ENCODE measurements around the gene RASA3. TPM values are rescaled to one million over a fixed set of nuclear protein-coding genes. Genes with fewer than 3 reads are reported as not detected.
A peak's percentile ranks its signal among the peaks of the same experiment; 100 is the strongest.
"Not testable (repeated sequence)": the region's sequence is repeated elsewhere in the genome, so short reads cannot be mapped to it uniquely, and the experiment has no call there.

Gene RASA3
- total RNA-seq, 2 donors from 2014 or later = 28.8 to 30.1 TPM

DNA sequence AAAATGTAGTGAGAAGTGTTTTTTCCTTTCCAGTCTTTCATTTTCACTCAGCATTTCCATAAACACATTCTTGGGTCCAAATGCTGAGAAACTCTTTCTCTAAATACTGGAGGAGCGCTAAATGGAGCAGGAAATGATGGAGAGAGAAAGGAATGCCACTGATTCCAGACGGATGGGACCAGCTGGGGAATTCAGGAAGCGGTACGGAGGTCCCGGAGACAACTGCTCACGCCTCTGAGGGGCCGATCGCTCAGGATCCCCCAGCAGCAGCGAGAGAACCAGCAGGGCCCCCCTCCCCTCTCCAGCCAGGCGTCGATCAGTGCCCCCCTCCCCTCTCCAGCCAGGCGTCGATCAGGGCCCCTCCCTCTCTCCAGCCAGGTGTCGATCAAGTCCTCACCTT, 13.2 kb downstream of the RASA3 start:
- intact Hi-C loops (cut with DNase I) = no loop called here

DNA sequence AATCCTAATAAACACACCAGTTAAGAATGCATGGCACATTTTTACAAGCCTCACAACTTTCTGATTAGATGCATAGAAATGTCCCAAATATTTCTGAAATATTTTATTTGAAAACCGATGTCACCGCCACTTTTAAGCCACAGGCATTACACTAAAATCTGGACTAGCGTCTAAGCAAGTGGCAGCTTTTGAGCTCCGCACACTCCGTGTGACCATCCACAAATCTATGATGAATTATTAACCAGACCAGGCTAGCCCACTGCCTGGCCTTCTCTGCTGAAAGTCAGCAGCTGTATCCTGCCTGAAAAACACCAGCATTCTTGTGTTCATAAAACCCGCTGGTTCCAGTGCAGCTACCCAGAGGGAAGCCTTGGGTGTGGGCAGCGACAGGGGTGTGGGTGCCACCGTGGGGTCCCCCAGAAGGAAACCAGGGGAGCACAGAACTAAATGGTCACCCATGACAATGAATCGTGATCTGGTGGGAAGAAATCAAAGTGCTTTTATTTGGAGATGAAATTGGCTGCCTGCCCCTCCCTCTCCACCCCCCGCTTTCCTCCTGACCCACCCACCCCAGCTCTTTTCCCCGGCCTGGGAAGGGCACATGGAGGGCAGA, 13.8 kb downstream of the RASA3 start:
- intact Hi-C loops (cut with DNase I) = no loop called here
- DNase-seq (ENCODE audit: low spot score) = no peak

More for the DNA sequence above, 13.2 kb downstream of the RASA3 start:
- DNase-seq (ENCODE audit: low spot score) = no peak

DNA sequence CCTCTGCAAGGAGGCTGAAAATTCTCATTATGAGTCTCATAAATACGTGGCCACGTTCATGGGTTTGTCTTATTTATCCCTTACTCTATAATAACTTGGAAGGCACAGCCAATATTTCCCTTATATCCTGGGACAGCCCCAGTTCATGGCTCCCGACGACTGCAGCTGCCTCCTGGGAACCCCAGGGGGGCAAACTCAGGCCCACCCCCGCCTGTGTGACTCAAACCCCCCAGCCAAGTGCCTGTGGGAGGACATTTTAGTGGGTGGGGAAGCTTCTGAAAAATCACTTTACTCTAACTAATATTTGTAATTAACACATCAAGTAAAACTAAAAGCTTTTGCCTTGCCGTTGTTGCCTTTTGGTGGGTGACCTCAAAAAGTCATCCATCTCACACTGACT, 14.3 kb downstream of the RASA3 start:
- DNase-seq (ENCODE audit: low spot score) = peak; percentile 34
- intact Hi-C loops (cut with DNase I) = no loop called here

DNA sequence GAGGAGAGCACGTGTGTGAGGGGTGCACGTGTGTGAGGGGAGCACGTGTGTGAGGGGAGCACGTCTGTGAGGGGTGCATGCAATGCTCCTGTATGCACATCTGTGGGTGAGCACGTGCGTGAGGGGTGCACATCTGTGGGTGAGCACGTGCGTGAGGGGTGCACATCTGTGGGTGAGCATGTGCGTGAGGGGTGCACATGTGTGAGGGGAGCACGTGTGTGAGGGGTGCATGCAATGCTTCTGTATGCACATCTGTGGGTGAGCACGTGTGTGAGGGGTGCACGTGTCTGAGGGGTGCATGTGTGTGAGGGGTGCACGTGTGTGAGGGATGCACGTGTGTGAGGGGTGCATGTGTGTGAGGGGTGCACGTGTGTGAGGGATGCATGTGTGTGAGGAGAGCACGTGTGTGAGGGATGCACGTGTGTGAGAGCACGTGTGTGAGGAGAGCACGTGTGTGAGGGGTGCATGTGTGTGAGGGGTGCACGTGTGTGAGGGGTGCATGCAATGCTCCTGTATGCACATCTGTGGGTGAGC, 15.0 kb downstream of the RASA3 start:
- peak; percentile 41 for DNase-seq (ENCODE audit: low spot score)

DNA sequence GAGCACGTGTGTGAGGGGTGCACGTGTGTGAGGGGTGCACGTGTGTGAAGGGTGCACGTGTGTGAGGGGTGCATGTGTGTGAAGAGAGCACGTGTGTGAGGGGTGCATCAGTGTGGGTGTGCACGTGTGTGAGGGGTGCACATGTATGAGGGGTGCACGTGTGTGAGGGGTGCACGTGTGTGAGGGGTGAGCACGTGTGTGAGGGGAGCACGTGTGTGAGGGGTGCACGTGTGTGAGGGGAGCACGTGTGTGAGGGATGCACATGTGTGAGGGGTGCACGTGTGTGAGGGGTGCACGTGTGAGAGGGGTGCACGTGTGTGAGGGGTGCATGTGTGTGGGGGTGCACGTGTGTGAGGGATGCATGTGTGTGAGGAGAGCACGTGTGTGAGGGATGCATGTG, 15.7 kb downstream of the RASA3 start:
- intact Hi-C loops (cut with DNase I) = no loop called here
- DNase-seq (ENCODE audit: low spot score) = no peak

More for the DNA sequence above, 15.0 kb downstream of the RASA3 start:
- intact Hi-C loops (cut with DNase I) = not testable (repeated sequence)

DNA sequence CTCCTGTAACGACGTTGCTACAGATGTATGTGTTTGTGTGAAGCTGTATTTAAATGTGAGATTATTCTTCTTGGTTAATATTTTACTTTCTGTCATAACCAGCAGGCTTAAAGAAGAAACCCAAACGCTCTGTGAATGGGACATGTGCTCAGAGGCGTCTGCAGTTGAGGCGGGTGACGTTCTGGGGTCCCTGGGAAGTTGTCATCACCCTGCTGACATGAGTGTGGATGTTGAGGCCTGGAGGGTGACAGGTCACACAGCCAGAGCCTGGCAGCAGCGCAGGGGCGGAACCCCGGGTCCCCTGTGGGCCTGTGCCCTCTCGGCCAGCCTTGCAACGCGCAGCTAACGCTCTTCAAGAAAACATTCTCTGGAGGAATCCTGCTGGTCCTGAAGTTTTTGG, 16.6 kb downstream of the RASA3 start:
- intact Hi-C loops (cut with DNase I) = no loop called here
- peak; percentile 64 for DNase-seq (ENCODE audit: low spot score)

DNA sequence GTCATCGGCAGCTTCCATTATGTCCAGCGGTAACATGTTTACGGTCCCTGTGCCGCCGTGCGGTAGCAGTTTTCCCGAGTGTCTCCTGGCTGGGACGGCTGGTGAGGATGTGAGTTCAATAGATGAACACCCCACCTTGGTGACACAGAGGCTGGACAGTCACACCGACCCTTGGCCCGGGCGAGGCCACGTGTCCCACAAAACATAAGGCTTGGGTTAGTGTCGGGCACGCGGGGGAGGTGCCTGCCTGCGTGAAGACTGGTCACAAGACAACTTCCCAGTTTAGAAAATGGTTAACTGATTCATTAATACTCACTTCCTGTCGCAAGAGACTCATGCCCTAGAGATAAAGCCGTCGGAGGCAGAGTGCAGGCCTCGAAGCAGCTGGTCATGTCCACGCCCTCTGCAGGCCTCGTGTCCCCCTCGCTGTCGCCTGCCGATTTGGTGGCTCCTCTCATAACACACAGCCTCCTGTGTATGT, 17.2 kb downstream of the RASA3 start:
- DNase-seq (ENCODE audit: low spot score) = peak; percentile 85
- intact Hi-C loops (cut with DNase I) = no loop called here

DNA sequence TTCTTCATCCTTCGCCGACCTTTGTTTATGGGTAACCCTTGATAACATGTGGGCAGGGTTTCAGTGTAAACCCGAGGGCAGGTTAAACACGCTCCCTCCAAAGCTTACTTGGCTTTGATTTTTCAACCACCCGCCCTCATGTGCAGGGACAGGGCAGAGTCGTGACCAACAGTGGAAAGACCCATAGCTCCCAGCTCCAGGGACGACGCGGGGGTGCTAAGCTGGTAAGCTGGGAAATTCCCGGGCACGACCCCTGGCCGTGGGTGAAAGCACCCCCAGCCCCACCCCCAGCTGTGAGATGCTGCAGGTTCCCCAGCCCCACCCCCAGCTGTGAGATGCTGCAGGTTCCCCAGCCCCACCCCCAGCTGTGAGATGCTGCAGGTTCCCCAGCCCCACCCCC, 17.8 kb downstream of the RASA3 start:
- peak; percentile 49 for DNase-seq (ENCODE audit: low spot score)

DNA sequence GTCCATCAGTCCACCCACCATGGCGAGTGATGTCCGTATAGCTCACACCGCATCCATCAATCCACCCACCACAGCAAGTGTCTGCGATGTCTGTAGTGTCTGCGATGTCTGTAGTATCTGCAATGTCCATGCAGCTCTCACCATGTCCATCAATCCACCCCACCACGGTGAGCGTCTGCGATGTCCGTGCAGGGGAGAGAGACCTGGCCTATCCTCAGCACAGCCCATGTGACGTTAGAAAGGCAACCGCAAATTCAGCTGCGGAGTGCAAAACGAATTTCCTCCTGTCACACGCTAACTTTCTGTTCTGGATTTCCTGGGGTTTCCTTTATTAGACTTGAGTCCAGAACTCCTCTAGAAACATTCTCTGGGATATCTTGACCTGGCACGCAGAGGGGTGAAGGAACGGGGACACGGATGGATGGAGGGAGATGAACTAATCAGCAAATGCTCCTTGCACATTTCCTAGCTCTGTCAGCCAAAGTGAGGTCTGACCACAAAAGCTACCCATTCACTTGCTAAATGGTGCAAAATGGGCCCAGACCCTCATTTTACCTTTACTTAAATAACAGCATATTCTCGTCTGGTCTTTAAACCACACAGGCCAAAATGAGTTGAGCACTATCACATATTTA, 18.3 kb downstream of the RASA3 start:
- intact Hi-C loops (cut with DNase I) = loop anchor here in 1 of 2 donors (1.0 kb wide), 1 partner anchor 12 kb away; no protein-coding TSS in a partner anchor
- peak; percentile 34 for DNase-seq (ENCODE audit: low spot score)

More for the DNA sequence above, 17.8 kb downstream of the RASA3 start:
- intact Hi-C loops (cut with DNase I) = loop anchor here in 1 of 2 donors (1.0 kb wide), 1 partner anchor 12 kb away; no protein-coding TSS in a partner anchor

DNA sequence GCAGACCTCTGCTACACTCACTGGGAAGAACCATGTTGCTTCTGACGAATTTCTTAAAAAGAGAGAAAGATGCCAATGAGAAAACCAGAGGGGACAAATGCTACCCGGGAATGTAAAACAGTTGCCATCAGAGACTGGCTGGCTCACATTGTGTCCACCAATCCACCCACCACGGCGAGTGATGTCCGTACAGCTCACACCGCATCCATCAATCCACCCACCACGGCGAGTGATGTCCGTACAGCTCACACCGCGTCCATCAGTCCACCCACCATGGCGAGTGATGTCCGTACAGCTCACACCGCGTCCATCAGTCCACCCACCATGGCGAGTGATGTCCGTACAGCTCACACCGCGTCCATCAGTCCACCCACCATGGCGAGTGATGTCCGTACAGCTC, 19.0 kb downstream of the RASA3 start:
- DNase-seq (ENCODE audit: low spot score) = peak; percentile 32
- intact Hi-C loops (cut with DNase I) = not testable (repeated sequence)

DNA sequence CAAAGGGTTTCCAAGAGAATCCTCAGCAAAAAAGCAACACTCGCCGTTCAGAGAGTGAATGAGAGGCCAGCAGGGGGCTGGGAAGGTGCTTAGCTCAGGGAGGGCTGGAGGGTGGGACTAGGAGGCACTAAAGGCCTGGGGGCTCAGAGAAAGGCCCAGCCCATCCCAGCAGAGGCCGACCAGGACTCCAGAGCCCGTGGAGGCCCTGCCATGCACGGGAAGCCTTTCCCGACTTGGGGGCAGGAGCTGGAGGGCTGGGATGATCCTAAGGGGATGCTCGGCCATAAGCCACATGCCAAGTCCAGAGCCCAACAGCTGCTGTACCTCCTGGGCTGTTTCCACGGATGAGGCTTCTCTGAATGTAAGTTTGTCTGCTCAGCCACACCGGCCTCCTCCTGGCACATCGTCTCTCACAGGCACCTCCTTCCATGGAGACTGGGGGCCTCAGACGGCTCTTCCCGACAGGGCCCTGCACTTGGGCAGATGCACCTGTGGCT, 19.5 kb downstream of the RASA3 start:
- peak; percentile 66 for DNase-seq (ENCODE audit: low spot score)
- intact Hi-C loops (cut with DNase I) = no loop called here

DNA sequence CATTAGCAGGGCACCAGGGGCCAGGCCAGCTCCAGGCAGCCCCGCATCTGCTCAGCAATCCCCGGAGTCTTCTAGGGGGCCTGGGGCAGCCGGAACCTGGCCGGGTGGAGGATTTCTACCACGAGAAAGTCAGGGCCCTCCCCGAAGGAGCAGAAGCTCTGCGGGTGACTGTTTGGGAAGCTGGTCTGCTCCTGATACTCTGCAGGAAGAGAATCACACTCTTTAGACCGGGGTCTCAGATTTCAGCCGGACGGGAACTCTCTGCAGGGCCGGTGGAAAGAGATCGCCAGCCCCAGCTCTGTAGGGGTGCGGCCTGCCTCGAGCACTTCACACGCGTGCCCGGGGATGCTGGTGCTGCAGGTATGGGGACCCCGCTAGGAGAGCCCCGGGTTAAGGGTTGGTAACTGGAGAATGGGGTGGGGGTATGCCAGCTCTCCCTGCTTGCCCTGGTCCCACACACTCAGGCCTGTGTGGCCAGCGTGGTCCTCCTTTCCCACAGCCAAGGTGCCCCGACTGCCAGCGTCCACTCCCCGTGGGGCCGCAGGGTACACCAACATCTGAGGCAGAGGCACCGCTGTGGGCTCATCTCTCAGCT, 20.1 kb downstream of the RASA3 start:
- intact Hi-C loops (cut with DNase I) = no loop called here
- DNase-seq (ENCODE audit: low spot score) = peak; percentile 63

DNA sequence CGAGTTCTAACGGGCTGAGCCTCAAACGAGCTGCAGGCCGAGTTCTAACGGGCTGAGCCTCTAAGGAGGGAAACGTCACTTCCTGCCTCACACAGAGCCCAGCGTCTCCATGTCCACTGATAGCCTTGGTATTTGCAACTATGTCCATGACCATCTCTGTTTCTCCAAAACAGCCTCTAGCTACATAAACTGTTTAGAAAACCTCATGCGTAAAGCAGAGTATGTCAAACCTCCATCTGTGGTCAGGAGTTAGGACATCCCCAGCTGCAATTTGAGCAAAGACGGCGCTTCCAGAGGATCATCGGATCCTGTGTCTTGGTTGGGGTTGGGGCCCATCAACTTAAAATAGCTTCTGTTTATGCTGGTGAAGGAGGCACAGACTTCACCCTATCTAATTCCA, 20.8 kb downstream of the RASA3 start:
- intact Hi-C loops (cut with DNase I) = no loop called here
- DNase-seq (ENCODE audit: low spot score) = no peak

DNA sequence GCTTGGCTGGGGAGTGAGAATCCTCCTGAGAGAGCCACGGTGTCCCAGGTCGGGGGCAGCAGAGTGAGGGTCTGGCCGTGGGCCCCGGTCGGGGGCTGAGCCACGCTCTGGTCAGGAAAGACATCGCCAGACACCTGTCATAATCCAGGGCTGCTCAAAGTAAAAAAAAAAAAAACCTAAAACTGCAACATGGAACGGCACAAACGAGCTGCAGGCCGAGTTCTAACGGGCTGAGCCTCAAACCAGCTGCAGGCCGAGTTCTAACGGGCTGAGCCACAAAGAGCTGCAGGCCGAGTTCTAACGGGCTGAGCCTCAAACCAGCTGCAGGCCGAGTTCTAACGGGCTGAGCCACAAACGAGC, 21.6 kb downstream of the RASA3 start:
- DNase-seq (ENCODE audit: low spot score); intact Hi-C loops (cut with DNase I): not testable (repeated sequence)

DNA sequence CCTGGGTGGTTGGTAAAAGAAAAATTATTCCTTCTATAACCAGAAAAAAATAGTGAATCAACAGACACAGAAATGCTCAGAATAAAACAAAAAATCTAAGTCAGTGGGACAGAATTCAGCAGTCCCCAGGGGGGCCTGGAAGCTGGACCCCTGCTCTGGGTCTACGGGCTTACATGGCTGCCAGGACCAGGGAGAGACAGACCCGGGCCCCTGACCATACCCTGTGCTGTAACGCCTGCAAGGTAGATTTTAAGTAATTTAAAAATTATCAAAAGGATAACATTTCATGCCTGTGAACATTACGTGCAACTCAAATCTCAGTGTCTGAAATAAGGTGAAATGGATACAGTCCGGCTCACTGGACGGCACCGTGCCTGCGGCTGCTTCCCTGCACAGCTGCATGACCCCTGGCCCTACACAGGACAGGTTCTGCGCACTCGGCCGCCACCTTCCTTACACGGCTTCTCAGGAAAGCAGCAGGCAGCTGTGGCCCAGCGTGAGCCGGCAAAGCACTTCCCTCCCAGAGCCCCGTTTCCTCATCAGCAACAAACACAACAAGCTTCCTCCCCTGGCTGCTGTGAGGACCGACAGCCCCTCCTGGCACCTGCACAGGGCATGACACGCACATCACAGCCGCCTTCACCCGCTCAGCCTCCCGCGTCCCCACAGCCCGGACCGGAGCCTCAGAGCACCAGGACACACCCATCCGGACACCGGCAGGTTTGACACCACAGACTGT, 22.2 kb downstream of the RASA3 start:
- intact Hi-C loops (cut with DNase I) = no loop called here
- peak; percentile 86 for DNase-seq (ENCODE audit: low spot score)

DNA sequence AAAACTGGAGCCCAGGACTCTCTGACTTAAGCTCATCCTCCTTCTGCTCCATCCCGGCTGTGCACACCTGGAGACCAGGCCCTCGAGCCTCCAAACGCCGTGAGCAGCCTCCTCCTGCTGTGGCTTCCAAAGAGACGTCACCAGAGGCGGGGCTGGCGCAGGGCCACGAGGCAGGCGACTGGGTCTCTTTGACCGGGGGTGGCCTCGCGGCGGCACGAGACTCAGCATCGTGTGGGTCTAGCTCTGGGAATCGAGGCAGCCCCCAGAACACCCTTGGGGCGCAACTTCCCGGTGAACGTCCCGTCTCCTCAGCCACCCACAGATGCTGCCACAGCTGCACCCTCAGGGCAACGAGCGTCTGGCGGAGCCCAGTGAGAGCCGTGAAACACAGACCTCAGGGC, 22.8 kb downstream of the RASA3 start:
- peak; percentile 84 for DNase-seq (ENCODE audit: low spot score)
- intact Hi-C loops (cut with DNase I) = no loop called here

DNA sequence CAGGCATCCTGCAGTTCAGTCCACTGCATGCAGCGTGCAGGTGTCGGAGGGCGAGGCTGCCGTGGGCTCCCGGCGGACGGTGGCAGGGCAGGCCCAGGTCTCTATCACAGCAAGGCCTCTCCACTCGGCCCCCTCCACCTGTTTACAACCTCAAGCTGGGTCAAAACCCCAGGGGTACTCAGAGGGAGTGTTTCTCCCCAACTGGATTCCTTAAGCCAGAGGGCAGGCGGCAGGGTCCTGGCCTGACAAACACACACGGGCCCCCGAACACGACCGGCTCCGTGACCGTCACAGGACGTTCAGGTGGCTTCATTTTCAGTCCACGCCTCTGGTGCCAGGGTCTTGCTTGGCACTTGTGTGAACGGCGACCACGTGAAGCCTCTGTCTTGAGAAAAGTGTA, 23.5 kb downstream of the RASA3 start:
- DNase-seq (ENCODE audit: low spot score) = peak; percentile 55

DNA sequence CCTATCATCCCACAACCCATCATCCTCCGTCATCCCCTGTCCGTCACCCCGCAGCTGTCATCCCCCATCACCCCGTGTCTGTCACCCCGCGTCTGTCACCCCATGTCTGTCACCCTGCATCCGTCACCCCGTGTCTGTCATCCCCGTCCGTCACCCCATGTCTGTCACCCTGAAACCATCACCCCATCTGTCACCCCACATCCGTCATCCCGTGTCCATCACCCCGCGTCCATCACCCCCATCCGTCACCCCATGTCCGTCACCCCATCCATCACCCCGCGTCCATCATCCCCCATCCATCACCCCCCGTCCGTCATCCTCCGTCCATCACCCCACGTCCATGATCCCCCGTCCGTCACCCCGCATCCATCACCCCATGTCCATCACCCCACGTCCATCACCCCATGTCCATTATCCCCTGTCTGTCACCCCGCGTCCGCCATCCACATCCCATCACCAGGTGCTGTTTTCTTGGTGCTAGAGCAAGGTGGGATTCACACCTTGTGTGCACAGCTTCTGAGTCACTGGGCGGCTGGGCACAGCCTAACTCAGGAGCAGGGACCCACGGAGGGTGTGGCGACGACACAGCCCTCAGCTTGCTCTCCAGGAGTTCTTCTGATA, 24.2 kb downstream of the RASA3 start:
- intact Hi-C loops (cut with DNase I) = no loop called here
- peak; percentile 58 for DNase-seq (ENCODE audit: low spot score)

More for the DNA sequence above, 23.5 kb downstream of the RASA3 start:
- intact Hi-C loops (cut with DNase I) = no loop called here

DNA sequence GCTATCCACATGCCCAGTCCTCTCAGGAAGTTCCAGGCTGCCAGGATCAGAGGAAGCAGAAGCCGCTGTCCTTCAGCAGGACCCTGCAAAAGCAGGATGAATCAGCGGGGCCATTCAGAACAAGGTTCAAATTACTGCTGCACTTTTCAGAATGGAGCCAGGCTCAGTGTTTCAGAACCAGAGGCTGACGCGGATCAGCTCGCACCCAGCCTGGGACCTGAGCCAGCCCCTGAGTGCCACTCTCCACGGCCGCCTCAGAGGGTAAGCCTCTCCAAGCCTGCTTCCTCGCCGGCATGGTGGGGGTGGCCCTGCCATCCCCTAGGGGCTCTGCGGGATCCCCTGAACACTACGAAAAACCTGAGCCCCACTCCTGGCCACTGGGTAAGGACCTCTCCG, 24.7 kb downstream of the RASA3 start:
- intact Hi-C loops (cut with DNase I) = no loop called here
- peak; percentile 80 for DNase-seq (ENCODE audit: low spot score)

All from posterior vena cava (tissue), 2 donors.